ENCODE results near the gene KCNQ4.

- TF ChIP-seq YY1 (IDR thresholded peaks at IDR 0.05; ENCODE audit: insufficient read depth, insufficient read length): no peak
- no peak for TF ChIP-seq ZNF274 (IDR thresholded peaks at IDR 0.05; ENCODE audit: low read depth, low read length)
- no peak for TF ChIP-seq SUZ12 (IDR thresholded peaks at IDR 0.05; ENCODE audit: extremely low read depth, insufficient read depth, insufficient read length)
These were observed 29.4 kb upstream of the KCNQ4 start for GRCh38 chr1:40754201-40754600.

Data from NT2/D1 (cell line).